Stomach (tissue), 9 donors: Measurements from ENCODE around the gene AP1S3. TPM values are rescaled to one million over a fixed set of nuclear protein-coding genes. Genes with fewer than 3 reads are reported as not detected.

ENCODE experiments used
- DNase-seq, 2 donors: peaks; one replicate each; pipeline versions ENCODE4 v3.0.0 to v3.0.0-alpha.2; 2013 to 2019
- H3K27ac ChIP-seq, 5 donors: fragments of 200-600 bp in 4 of 5; sonication (generic) in 4 of 5; one replicate each; pipeline ENCODE4 v1.5.1; 2013 to 2019; ENCODE audit warnings: mild to moderate bottlenecking in 1 of 5, moderate library complexity in 1 of 5
- H3K27me3 ChIP-seq, 3 donors: fragments of 200-600 bp; sonication (generic); one replicate each; pipeline ENCODE4 v1.5.1; 2017 to 2019; ENCODE audit warnings: mixed run types in 1 of 3
- H3K36me3 ChIP-seq, 4 donors: fragments of 200-600 bp; sonication (generic); 1 replicate in 3 of 4; 2 replicates in 1 of 4; pipeline ENCODE4 v1.5.1; 2016 to 2019
- H3K4me1 ChIP-seq, 4 donors: fragments of 200-600 bp; sonication (generic); one replicate each; pipeline ENCODE4 v1.5.1; 2016 to 2019
- H3K4me3 ChIP-seq, 4 donors: fragments of 200-600 bp; sonication (generic) in 3 of 4; one replicate each; pipeline ENCODE4 v1.5.1; 2016 to 2019; ENCODE audit warnings: mild to moderate bottlenecking in 1 of 4
- H3K9me3 ChIP-seq, 4 donors: fragments of 200-600 bp; sonication (generic); one replicate each; pipeline ENCODE4 v1.5.1; 2016 to 2019
- EP300 ChIP-seq: sonication (generic); formaldehyde crosslinking; IDR thresholded peaks from one replicate; pipeline ENCODE4 v1.6.1; 2017; ENCODE audit warnings: antibody characterized with exemption
- POLR2A ChIP-seq, 4 donors: fragments of 450-650 bp; IDR thresholded peaks; one replicate each; pipeline ENCODE4 v1.6.1; 2016; ENCODE audit warnings: antibody characterized with exemption in 4 of 4, control low read depth in 2 of 4, mild to moderate bottlenecking in 1 of 4, moderate library complexity in 1 of 4
- POLR2AphosphoS5 ChIP-seq, 3 donors: sonication (generic); formaldehyde crosslinking; IDR thresholded peaks; one replicate each; pipeline ENCODE4 v1.6.1; 2016; ENCODE audit warnings: antibody characterized with exemption in 3 of 3
- WGBS, 5 donors: extraction: QIAGEN DNeasy Blood & Tissue Kit in 3 of 5; methylation state at CpG; one replicate each; pipeline versions ENCODE4 v1.1.5 to v1.1.7; 2013 to 2018; 5-methylcytosine and 5-hydroxymethylcytosine counted together
- intact Hi-C: fragments of 100-400 bp; cut with DNase I; formaldehyde crosslinking; loops from one replicate; pipeline ENCODE4 v1.15.1; 2023; ENCODE audit warnings: low total_unique reads
- polyA plus RNA-seq, 3 donors: library from polyadenylated mRNA; stranded (reverse); fragments of 200-250 nt; gene quantifications; one replicate each; pipeline ENCODE4 v1.2.3, GENCODE V29; 2013
- total RNA-seq, 5 donors: library from RNA; depleted of rRNA; stranded (reverse); fragments of >200 nt; gene quantifications; one replicate each; pipeline versions ENCODE4 v1.1.0 to v1.2.3, GENCODE V29; 2014 to 2016
- TF ChIP-seq, protein P1 (sequence below), 7 experiments: fragments of 450-650 bp in 4 of 7; fragments of 200-600 bp in 3 of 7; sonication (generic) in 3 of 7; IDR thresholded peaks; one replicate each; pipeline ENCODE4 v1.5.1; 2016 to 2019; ENCODE audit warnings: antibody characterized with exemption in 7 of 7, control low read depth in 2 of 7, mild to moderate bottlenecking in 1 of 7
- donor health status: healthy with polysubstance abuse.
- donor health status: Bipolar disorder and iron deficiency.
- donor health status: healthy.

AP1S3 gene
- total and polyA plus RNA-seq, 8 donors, result 1.5 to 18.2 (median 6.1) TPM; not detected in 2

DNA sequence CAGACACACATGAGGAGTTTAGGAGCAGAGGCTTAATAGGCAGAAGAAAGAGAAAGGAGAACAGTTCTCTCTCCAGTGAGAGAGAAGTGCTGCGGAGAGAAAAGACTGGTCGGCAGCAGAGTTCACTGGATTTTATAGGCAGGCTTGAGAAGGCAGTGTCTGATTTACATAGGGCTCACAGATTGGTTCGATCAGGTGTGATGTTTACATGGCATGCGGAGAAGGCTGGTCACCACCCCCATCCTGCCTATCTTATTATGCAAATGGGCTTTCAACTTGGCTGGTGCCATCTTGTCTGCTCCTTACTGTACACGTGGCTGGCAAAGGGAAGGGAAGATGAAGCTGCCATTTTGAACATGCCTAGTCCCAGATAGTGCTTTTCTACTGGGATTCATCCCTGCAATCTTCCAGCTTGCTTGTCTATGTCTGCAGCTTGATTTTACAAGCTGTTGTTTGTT, 113.4 kb downstream of the AP1S3 start:
- H3K9me3 ChIP-seq, result no peaks in the 10 kb centered on the region
- H3K36me3 ChIP-seq, result no peaks in the 10 kb centered on the region
- no peaks in the 10 kb centered on the region for H3K27me3 ChIP-seq
- peaks cover 6 to 31% (median 10%) of the 10 kb centered on the region in 4 donors for H3K4me1 ChIP-seq
- H3K4me3 ChIP-seq, result no peak overlapping the region
- intact Hi-C loops, result no loop called here
- no peak overlapping the region for H3K27ac ChIP-seq
- WGBS, 5 donors, result 79 to 85% (median 83%) methylated on average over 5 of the region's 5 CpGs
- no peak for DNase-seq
- TF ChIP-seq POLR2AphosphoS5 (IDR thresholded peaks at IDR 0.05) (no peak), POLR2A (IDR thresholded peaks at IDR 0.05) (no peak), EP300 (no peak)
- TF ChIP-seq, protein P1, sequence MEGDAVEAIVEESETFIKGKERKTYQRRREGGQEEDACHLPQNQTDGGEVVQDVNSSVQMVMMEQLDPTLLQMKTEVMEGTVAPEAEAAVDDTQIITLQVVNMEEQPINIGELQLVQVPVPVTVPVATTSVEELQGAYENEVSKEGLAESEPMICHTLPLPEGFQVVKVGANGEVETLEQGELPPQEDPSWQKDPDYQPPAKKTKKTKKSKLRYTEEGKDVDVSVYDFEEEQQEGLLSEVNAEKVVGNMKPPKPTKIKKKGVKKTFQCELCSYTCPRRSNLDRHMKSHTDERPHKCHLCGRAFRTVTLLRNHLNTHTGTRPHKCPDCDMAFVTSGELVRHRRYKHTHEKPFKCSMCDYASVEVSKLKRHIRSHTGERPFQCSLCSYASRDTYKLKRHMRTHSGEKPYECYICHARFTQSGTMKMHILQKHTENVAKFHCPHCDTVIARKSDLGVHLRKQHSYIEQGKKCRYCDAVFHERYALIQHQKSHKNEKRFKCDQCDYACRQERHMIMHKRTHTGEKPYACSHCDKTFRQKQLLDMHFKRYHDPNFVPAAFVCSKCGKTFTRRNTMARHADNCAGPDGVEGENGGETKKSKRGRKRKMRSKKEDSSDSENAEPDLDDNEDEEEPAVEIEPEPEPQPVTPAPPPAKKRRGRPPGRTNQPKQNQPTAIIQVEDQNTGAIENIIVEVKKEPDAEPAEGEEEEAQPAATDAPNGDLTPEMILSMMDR (IDR thresholded peaks at IDR 0.05), result no peak

DNA sequence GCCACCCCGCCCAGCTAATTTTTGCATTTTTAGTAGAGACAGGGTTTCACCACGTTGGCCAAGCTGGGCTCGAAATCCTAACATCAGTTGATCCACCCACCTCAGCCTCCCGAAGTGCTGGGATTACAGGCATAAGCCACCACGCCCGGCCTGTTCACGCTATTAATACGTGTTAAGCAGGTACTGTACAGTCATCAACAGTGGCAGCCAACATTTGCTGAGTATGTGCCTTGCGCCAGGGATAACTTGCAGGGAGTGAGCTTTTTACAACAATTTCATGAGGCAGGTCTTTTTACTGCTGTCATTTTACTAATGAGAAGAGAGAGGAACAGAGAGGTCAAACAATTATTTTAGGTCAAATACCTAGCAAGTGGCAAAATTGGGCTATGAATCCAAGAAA, 115.2 kb downstream of the AP1S3 start:
- no peak for TF ChIP-seq EP300
- no peak for TF ChIP-seq POLR2A (IDR thresholded peaks at IDR 0.05)
- TF ChIP-seq POLR2AphosphoS5 (IDR thresholded peaks at IDR 0.05), result no peak
- TF ChIP-seq, protein P1 (IDR thresholded peaks at IDR 0.05), result no peak
- Histone ChIP-seq H3K9me3 (peaks cover 0 to 9% (median 2%) of the 10 kb centered on the region in 4 donors), H3K4me1 (peaks cover 6 to 20% (median 8%) of the 10 kb centered on the region in 4 donors), H3K4me3 (no peak overlapping the region), H3K36me3 (no peaks in the 10 kb centered on the region), H3K27me3 (no peaks in the 10 kb centered on the region), H3K27ac (no peak overlapping the region)
- 77 to 95% (median 91%) methylated on average over 9 of the region's 9 CpGs for WGBS, 5 donors
- no peak for DNase-seq
- intact Hi-C loops, result no loop called here

DNA sequence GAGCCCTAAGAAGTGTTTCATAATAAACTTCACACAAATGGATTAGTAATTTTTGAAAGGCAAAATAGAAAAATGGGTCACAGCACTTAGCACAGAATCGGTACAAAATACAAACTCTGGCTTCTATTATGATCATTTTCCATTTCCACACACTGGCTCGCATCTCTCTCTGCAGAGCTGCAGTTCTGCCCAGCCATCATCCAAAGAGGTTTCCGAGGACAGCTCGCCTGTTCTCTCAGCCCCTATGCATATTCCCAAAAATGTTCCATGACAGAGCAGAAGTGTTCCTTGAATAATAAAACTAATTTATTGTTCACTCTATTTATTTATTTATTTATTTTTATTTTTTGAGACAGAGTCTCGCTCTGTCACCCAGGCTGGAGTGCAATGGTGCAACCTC, 115.6 kb downstream of the AP1S3 start:
- Histone ChIP-seq H3K4me3 (no peak overlapping the region), H3K27ac (no peak overlapping the region), H3K36me3 (no peaks in the 10 kb centered on the region), H3K9me3 (peaks cover 0 to 9% (median 2%) of the 10 kb centered on the region in 4 donors), H3K4me1 (peaks cover 6 to 18% (median 8%) of the 10 kb centered on the region in 4 donors), H3K27me3 (no peaks in the 10 kb centered on the region)
- 91 to 97% (median 95%) methylated on average over 5 of the region's 5 CpGs for WGBS, 5 donors
- TF ChIP-seq POLR2A (IDR thresholded peaks at IDR 0.05) (no peak), POLR2AphosphoS5 (IDR thresholded peaks at IDR 0.05) (no peak), EP300 (no peak)
- TF ChIP-seq, protein P1 (IDR thresholded peaks at IDR 0.05), result no peak
- intact Hi-C loops, result no loop called here
- DNase-seq, result no peak

DNA sequence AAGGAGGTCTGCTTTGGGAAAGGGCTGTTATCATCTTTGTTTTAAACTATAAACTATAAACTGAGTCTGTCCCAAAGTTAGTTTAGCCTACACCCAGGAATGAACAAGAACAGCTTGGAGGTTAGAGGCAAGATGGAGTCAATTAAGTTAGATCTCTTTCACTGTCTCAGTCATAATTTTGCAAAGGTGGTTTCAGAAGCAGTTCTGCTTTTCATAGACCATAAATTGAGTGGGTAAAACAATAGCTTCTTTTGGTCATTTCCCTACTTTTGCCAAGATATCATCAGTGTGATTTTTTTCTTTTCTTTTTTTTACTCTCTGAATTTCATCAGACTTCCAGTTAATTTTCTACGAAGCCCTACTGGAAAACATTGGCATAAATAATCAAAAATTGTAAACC, 117.0 kb downstream of the AP1S3 start:
- H3K27me3 ChIP-seq, result no peaks in the 10 kb centered on the region
- TF ChIP-seq, protein P1 (IDR thresholded peaks at IDR 0.05), result no peak
- TF ChIP-seq POLR2A (IDR thresholded peaks at IDR 0.05) (no peak), POLR2AphosphoS5 (IDR thresholded peaks at IDR 0.05) (no peak)
- H3K4me1 ChIP-seq, result peaks cover 3 to 10% (median 4%) of the 10 kb centered on the region in 4 donors
- no peak overlapping the region for H3K27ac ChIP-seq
- 62 to 91% (median 80%) methylated on average over 1 of the region's 1 CpG for WGBS, 5 donors
- no peaks in the 10 kb centered on the region for H3K36me3 ChIP-seq
- H3K9me3 ChIP-seq, result peaks cover 0 to 14% (median 4%) of the 10 kb centered on the region in 4 donors
- H3K4me3 ChIP-seq, result no peak overlapping the region
- intact Hi-C loops, result no loop called here
- DNase-seq, result no peak
